Activated CD4-positive, CD25-positive, alpha-beta regulatory T cell treated with anti-CD3 and anti-CD28 coated beads, Interleukin-2, amount 50 U/mL, for 72 hours (primary cell): Measurements from ENCODE around the gene NMUR1.

Experiments used
- DNase-seq: peaks from one replicate; pipeline ENCODE4 v3.0.0; 2021

Gene NMUR1

GRCh38 chr2:231549446-231550239 is 19.4 kb upstream of the NMUR1 start:
- no peak for DNase-seq

- no peak for DNase-seq
Measured at GRCh38 chr2:231548752-231549151, 18.5 kb upstream of the NMUR1 start.

DNA sequence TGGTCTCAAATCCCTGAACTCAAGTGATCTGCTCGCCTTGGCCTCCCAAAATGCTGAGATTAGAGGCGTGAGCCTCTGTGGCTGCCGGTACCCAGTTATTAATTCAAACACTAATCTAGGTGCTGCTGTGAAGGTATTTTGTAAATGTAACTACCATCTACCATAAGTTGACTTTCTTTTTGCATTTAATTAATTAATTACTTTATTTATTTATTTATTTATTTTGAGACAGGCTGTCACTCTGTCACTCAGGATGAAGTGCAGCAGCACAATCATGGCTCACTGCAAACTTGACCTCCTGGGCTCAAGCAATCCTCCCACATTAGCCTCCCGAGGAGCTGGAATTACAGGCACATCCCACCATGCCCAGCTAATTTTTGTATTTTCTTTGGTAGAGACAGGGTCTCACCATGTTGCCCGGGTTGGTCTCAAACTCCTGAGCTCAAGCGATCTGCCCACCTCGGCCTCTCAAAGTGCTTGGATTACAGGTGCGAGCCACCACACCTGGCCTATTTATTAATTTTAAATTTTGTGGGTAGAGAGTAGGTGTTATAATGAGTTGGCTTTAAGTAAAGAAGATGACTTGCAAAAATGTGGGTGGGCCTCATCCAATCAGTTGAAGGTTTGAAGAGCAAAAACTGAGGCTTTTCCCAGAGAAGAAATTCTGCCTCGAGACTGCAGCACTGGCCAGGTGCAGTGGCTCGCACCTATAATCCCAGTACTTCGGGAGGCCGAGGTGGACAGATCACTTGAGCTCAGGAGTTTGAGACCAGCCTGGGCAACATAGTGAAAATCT is 17.3 kb upstream of the NMUR1 start:
- DNase-seq, result no peak

- DNase-seq, result no peak
Measured at GRCh38 chr2:231546014-231546715, 15.9 kb upstream of the NMUR1 start.

- DNase-seq, result peak; percentile 63
Measured at GRCh38 chr2:231545105-231545902, 15.1 kb upstream of the NMUR1 start.

DNA sequence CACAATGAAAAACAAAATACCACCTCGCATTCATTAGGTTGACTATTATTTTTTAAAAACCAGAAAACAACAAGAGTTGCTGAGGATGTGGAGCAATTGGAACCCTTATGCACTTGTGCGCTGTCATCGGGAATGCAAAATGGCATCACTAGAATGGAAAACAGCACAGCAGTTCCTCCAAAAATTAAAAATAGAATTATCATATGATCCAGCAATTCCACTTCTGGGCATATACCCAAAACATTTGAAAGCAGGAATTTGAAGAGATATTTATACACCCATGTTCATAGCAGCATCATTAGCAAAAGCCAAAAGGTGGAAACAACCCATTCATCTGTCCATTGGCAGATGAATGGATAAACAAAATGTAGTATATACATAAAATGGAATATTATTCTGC is 11.9 kb upstream of the NMUR1 start:
- no peak for DNase-seq

DNA sequence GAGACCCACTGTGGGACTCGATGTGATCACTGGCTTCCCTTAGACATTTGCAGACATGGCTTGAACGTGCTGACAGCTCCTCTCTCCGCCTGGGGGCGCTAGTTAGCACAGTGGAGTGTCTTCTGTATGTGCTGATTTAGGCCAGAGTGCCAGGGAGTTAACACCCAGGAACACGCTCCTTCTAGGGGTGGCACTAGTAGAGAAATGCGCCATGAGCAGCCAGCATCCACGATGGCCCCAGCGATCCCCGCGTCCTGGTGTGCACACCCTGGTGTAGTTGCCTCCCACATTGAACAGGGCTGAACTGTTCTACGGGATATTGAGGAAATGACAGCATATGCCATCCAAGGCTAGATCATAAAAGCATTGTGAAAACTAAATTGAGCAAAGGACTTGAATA is 11.4 kb upstream of the NMUR1 start:
- DNase-seq, result no peak

DNA sequence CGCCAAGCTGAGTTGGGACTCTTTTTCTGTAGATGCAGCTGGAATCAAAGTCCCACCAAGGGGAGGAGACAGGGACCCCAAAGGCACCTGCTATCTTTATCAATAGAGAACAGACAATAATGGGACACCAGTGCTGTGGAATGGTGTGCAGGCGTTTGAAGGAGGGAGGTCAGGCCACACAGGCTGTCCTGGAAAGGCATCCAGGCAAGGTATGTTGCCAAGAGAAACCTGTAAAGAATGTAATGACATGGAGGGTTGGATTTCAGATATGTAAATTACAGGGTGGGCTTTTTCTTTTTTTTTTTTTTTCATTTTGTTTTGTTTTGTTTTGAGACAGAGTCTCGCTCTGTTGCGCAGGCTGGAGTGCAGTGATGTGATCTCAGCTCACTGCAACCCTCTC is 9.7 kb upstream of the NMUR1 start:
- DNase-seq, result no peak

DNA sequence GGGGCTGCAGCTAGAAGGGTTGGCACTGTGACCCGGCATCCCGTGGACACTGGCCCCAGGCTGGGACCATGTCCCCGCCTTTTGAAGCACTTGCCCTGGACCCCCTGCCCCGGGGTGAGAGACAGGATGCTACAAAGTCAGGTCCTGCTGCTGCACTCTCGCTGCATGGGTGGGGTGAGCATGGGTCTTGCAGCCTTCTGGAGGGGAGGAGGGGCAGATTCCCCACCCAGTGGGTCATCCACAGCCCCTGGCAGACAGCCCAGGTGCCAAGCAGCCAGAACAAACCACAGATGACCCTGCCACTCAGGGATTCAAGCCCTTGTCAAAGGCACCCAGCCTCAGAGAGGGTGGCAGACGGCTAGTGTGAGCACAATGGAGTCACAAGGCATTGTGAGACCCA is 5.7 kb upstream of the NMUR1 start:
- DNase-seq, result no peak

GRCh38 chr2:231533777-231534125 is 3.5 kb upstream of the NMUR1 start:
- no peak for DNase-seq

DNA sequence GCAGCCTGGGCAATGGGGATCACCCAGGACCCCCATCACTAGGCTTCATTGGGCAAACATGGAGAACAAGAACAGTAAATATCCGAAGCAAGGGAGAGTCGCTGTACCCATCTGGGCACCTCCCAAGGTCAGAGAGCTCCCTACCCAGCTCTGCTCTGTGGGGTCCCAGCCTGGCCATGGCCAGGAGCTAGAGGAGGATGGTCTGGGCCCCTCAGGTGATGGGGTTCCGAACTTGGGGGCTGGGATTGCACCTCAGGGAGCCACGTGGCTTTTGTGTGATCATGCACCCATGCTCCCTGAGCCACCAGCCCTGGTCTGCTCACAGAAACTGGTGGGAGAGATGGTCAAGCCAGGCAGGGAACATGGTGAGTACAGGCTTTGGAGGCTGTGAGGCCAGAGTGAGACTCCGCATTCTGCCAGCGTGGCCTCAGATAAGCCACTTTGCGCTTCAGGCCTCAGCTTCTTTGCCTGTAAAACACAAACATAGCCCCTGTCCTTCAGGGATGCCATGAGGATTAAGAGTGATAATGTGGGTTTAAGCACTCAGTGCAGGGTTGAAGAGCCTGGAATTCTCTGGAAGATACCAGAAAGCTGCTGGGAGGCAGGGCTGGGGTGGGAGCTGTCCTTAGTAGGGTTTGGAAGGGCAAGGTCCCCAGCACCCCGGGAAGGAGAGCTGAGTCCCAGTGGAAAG is 3.0 kb upstream of the NMUR1 start:
- no peak for DNase-seq

GRCh38 chr2:231532756-231533035 is 2.5 kb upstream of the NMUR1 start:
- DNase-seq, result no peak

- DNase-seq, result no peak
Measured at GRCh38 chr2:231531883-231532755, 1.9 kb upstream of the NMUR1 start.

DNA sequence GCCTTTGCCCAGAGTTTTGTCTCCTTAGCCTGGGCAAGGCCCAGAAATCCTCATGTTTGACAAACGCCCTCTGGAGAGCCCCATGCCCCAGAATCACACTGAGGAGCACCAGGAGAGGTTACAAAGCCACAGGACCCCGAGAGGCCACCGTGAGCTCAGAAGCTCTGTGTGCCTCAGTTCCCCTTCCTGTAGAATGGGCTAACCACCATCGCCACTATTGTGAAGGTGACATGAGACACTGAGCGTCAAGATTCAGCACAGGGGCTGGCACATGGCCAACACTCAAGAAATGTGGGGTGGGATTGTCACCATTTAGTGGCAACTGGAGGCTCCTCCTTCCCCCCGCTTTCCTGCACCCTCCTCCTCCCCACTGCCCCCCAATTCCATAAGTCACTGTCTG is 1.2 kb upstream of the NMUR1 start:
- no peak for DNase-seq

GRCh38 chr2:231528636-231529030 is 1.6 kb downstream of the NMUR1 start:
- DNase-seq, result no peak

DNA sequence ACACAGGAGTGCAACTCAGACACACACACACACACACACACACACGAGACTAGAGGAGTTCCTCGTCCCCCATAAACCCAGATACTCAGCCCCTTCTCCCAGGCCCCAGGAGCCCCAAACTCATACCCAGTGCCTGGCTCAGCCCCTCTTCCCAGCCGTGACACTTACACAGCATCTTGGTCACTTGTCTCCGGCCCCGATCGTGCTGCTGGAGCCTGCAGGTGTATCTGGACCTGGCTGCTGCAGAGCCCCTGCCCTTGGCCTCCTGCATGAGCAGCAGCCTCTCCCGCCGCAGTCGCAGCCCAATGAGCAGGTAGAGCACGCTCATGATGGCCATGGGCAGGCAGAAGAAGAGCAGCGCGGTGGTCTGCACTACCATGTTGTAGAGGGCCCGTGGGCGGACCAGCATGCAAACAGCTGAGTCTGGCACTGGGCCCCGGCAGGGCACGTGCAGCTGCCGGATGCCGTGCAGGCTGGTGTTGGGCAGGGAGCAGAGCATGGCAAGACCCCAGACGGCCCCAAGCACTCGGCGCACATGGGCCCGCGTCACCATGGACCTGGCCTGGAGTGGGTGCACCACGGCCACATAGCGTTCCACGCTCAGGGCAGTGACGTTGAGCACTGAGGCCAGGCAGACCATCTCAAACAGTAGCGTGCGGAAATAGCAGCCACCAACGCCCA is 2.1 kb downstream of the NMUR1 start:
- DNase-seq, result no peak

GRCh38 chr2:231527091-231527395 is 3.2 kb downstream of the NMUR1 start:
- DNase-seq, result no peak

DNA sequence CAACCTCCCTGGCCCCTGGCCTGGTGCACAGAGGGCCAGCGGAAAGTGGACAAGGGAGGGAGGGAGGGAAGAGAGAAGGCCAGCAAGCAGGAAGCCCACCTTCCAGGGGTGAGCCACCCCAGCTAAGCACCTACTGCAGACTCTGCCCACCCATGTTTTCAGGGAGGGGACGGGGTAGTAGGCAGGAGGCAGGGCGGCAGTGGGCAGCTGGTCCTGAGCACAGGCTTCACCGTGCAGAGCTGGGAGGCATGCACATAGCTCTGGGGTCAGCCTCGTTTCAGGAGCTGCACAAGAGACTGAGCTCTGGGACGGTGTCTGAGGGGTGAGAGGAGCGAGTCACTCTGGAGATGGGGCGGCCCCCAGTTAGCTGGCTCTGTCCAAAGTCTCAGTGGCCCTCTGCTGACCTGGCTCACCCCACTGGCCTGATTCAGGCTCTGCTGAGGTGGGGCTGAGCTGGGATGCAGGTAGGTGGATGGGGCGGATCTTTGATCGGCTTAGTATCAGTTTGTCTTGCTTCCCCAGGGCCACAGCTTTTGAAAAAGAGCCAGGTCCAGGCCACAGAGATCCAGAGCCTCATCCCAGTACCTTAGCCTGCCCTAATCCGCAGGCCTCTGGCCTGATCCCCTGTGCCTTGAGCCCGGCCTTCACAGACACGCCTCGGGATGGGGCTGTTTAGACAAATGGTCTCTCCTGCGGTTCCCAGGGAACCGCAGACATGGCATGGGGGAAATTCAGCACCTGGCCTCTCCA is 3.7 kb downstream of the NMUR1 start:
- DNase-seq, result no peak

GRCh38 chr2:231525248-231526163 is 4.7 kb downstream of the NMUR1 start:
- DNase-seq, result no peak
